Muscle of arm (tissue), 12 donors: ENCODE measurements around the gene TNFRSF8. TPM values are rescaled to one million over a fixed set of nuclear protein-coding genes. Genes with fewer than 3 reads are reported as not detected.

ENCODE experiments used
- DNase-seq: peaks from one replicate; pipeline ENCODE4 v3.0.0-alpha.2; 2013
- polyA plus RNA-seq, 12 donors: library from polyadenylated mRNA; unstranded; fragments of 120-200 nt; gene quantifications; one replicate each; pipeline ENCODE4 v1.2.1, GENCODE V29; 2013; ENCODE audit not compliant: insufficient read length in 12 of 12

Gene TNFRSF8
- polyA plus RNA-seq, 12 donors = 0.10 to 0.33 (median 0.22) TPM; not detected in 3

DNA sequence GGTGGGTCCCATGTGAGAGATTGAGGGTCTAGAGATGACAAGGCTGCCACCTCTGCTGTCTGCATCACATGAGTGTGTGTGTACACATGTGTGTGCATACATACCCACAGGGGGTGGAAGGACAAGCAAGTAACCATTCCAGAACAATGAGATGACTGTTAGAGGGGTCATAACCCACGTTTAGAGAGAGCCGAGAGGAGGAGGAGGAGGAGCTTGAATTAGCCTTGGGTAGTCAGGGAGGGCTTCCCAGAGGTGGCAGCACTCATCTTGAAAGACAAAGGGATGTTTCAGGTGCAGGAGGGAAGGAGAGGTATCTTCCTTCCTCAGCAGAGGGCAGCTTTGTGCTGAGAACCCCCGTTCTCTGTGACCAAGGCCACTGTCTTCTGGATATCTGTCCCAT is 125.0 kb downstream of the TNFRSF8 start:
- DNase-seq = no peak

DNA sequence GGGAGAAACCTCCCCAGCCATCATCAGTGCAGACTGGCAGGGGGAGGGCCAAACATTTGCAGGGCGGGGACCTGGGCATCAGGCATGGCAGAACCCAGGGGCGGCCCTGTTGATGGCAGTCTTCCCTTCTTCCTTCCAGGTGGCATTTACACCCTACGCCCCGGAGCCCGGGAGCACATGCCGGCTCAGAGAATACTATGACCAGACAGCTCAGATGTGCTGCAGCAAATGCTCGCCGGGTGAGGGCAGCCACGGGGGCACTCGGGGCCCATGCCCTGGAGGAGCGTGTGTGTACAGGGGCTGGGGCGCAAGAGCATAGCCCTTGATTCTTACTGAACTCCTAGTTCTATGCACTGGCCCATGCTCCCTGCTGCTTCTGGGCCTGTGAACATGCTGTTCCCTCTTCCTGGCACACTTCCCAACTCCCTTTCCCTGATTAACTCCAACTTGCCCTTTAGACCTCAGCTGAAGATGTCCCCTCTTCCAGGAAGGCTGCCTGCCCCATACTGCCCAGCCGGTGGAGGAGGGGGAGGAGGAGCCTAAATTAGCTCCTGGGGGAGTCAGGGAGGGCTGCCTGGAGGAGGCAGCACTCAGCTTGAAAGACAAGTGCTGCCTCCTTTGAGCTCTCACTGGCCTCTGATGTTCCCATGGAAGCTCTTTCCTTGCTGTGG is 125.7 kb downstream of the TNFRSF8 start:
- no peak for DNase-seq

DNA sequence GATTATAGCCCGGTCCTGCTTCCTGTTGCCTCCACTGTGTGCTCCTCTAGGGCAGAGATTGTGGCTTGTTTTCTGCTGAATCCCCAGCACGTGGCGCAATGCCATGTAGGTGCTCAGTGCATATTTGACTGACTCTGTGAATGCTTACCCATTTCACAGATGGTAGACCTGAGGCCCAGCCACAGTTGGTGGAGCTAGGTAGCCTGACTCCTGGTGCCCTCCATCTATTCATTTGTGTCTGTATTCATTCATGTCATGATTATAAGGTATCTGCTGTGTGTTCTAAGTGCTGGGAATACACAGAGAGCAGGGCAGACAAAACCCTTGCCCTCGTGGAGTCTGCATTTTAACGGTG is 126.2 kb downstream of the TNFRSF8 start:
- DNase-seq = no peak

DNA sequence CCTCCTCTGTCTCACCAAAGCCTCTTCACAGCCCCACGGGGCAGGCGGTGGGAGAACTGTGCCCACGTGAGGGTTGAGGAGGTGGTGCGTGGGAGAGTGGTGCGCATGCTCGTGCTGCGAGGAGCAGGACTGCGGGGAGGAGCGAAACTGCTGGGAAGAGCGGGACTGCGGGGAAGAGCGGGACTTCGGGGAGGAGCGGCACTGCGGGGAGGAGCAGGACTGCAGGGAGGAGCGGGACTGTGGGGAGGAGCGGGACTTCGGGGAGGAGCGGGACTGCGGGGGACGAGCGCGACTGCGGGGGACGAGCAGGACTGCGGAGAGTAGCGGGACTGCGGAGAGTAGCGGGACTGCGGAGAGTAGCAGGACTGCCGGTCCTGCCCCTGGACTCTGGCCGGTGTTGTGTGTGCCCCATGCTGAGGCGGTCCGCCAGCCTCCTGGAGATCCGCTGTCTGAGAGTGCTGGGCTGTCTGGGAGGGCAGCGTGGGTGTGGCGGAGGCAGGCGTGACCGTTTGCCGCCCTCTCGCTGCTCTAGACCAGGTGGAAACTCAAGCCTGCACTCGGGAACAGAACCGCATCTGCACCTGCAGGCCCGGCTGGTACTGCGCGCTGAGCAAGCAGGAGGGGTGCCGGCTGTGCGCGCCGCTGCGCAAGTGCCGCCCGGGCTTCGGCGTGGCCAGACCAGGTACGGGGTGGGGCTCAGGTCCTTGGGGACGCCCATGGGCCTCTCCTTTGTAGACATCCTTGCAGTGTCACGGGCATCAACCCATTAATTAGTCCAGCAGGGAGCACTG is 128.3 kb downstream of the TNFRSF8 start:
- no peak for DNase-seq

Other genes starting within 250 kb of the TNFRSF8 start
- gene NPPA, start 215.5 kb upstream of the TNFRSF8 start, polyA plus RNA-seq = 10 to 100 TPM in 1 of 12 donors, 1 to 10 TPM in 7, under 1 TPM in 3, not detected in 1; 0.73 to 14.7 (median 1.5) TPM
- not detected for gene NPPB, start 204.4 kb upstream of the TNFRSF8 start, polyA plus RNA-seq
- 10 to 100 TPM in 11 of 12 donors, not detected in 1; 22.9 to 37.3 (median 28.4) TPM for gene KIAA2013, start 136.9 kb upstream of the TNFRSF8 start, polyA plus RNA-seq
- gene PLOD1, start 128.6 kb upstream of the TNFRSF8 start, polyA plus RNA-seq = 100 to 1,000 TPM in 10 of 12 donors, 10 to 100 TPM in 1, not detected in 1; 89.9 to 196 (median 146) TPM
- gene MFN2, start 82.9 kb upstream of the TNFRSF8 start, polyA plus RNA-seq = 10 to 100 TPM in 11 of 12 donors, not detected in 1; 54.4 to 78.5 (median 64.4) TPM
- 10 to 100 TPM in 11 of 12 donors, not detected in 1; 11.2 to 25.4 (median 15.1) TPM for gene MIIP, start 43.8 kb upstream of the TNFRSF8 start, polyA plus RNA-seq
- 10 to 100 TPM in 5 of 12 donors, 1 to 10 TPM in 6, not detected in 1; 9.3 to 15.3 (median 9.9) TPM for gene TNFRSF1B, start 103.7 kb downstream of the TNFRSF8 start, polyA plus RNA-seq
- 10 to 100 TPM in 11 of 12 donors, not detected in 1; 13.2 to 32.7 (median 18.8) TPM for gene VPS13D, start 166.7 kb downstream of the TNFRSF8 start, polyA plus RNA-seq